NOMO-1 treated with dmso at 0.1 percent for 144 hours (cell line): ENCODE results near the gene CYP4A22.
"Not testable (repeated sequence)": the region's sequence is repeated elsewhere in the genome, so short reads cannot be mapped to it uniquely, and the experiment has no call there.

Experiments used
- DNase-seq: peaks from one replicate; lab custom pipeline; 2025; ENCODE audit not compliant: unreplicated experiment; lab: John Stamatoyannopoulos, UW

Gene CYP4A22

DNA sequence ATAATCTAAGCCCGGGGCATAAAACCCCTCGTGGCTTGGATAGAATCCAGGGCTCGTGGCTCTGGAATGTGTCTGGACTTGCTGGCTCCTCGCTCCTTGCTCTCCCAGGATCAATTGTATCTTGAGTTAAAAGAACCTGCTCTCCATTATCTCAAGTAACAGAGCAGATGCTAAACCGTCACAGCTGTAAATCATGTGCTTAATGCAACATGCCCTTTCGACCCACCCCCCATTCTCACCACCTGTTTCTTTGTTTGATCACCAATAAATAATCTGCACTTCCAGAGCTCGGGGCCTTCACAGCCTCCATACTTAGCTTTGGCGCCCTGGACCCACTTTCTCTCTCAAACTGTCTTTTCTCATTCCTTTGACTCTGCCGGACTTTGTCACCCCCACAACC, 11.9 kb downstream of the CYP4A22 start:
- not testable (repeated sequence) for DNase-seq

DNA sequence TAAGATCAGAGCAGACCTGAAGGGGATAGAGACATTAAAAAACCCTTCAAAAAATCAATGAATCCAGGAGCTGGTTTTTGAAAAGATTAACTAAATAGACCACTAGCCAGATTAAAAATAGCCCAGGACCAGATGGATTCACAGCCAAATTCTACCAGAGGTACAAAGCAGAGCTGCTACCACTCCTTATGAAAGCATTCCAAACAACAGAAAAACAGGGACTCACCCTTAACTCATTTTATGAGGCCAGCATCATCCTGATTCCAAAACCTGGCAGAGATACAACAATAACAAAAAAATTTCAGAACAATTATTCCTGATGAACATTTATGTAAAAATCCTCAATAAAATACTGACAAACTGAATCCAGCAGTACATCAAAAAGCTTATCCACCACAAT, 19.2 kb downstream of the CYP4A22 start:
- DNase-seq: not testable (repeated sequence)

DNA sequence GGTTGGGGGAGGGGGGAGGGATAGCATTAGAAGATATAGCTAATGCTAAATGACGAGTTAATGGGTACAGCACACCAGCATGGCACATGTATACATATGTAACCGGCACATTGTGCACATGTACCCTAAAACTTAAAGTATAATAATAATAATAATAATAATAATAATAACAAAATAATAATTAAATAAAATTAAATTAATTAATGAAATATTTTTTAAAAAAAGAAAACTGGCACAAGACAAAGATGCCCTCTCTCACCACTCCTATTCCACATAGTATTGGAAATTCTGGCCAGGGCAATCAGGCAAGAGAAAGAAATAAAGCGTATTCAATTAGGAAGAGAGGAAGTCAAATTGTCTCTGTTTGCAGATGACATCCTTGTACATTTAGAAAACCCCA, 20.7 kb downstream of the CYP4A22 start:
- not testable (repeated sequence) for DNase-seq

DNA sequence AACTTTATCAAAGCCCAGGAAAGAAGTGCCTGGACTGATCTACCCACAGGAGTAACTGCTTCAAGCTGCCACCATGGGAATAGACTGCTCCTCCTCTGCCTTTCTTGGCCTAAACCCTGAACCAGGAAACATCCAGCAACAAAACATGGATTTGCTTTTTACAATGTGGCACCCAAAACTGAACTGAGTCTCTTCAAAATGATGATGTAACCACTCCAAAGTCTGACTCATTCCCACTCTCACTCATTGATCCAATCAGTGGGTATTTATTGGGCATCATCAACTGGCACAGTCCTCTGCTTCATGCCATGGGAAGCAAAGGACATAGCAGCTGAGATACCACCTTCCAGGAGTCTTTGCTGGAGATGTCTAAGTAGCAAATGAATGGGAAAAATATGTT, 23.5 kb downstream of the CYP4A22 start:
- DNase-seq: no peak

DNA sequence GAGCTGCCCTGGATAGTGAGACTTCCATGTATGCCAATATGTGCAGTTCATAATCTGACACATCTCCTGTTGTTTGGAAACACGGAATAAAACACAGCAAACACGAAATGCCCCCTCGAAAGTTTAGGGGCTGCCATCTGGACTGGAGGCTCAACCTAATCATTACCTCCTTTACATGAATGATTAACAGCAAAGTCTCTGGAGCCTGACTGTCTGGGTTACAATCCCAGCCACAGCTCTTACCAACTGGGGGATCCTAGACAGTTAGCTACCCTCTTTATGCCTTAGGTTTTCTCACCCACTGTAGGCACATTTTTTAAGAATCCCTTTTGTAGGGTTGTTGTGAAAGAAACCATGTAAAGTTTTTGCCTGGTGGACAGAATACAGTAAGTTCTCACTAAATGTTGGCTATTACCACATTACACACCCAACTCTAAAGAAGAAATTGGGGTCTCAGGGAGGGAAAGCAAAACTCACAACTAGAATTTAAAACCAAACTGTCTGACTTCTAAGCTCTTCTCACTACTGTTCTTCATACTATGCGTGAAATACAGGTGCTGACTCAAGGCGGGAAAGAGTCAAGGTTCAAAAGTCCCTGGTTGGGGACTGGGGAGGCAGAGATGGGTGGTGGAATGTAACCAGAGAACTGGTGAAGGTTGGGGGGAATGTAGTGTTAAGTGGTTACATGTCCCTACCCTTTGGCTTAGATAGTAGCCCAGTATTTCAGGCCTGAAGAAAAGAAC, 24.2 kb downstream of the CYP4A22 start:
- DNase-seq: no peak

DNA sequence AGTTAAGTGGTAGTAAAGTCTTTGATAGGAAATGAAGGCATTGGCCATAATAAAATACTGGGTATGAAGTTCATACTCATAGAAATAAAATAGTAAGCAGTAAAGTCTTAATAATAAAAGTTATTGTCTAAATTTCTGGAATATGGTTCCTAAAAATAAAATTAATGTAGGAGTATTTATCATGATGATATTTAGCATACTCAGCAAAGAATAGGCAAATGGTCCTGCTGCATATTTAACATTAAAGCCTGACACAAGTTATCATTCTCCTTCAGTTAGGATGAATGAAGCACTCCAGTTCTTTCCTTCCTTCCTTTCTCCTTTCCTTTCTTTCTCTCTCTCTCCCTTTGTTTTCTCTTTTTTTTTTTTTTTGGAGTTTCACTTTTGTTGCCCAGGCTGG, 27.3 kb downstream of the CYP4A22 start:
- no peak for DNase-seq

DNA sequence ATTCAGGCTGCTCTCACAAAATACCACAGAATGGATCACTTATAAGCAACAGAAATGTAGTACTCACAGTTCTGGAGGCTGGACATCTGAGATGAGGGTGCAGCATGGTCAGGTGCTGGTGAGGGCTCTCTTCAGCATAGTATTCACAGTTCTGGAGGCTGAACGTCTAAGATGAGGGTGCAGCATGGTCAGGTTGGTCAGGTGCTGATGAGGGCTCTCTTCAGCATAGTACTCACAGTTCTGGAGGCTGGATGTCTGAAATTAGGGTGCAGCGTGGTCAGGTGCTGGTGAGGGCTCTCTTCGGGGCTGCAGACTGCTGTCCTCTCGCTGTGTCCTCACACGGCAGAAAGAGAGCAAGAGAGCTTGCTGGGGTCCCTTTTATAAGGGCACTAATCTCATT, 35.5 kb downstream of the CYP4A22 start:
- DNase-seq: no peak

DNA sequence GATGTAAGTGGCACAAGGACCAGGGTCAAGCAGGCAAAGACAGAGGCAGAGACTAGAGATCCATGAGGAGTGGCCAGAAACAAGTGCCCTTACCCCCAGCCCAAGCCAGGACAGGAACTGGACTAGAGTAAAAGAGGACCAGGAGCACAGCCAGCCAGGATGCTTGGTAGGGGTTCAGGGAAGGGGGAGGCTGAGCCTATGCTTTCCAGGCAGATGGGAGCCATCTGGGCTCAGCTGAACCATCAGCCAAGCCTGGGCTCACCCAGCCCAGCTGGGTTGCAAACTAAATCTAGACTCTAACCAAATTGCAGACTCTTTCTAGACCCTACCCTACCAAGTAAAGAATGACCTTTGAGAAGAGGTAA, 37.4 kb downstream of the CYP4A22 start:
- no peak for DNase-seq

DNA sequence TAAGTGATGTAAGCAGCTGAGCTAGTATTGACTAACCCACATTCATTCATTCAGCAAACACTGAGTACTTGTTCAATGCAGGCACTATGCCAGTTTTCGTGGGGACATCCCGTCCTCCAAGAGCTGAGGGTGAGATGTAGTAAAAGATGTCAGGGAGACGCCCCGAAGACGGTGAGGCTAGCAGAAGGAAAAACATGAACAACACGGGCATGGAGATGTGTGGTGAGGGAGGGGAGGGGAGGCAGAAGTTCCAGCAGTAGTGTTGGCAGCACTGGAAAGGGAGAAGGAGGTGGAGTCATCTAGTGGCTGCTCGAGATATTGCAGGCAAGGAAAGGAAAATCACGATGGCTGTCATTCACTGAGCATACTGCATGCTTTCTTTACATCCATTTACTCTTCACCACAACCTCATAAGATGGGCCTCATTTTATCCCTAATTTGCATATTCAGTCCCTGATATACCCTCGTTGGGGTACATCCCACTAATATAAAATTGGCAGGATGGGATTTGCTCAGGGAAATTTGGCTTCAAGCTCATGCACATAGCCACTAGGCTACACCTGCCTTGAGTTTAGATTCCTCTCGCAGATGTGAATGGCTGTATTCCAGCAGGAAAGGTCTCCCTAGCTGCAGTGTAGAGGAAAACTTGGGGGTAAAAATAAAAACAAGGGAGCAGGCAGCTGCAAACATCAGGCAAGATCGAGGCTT, 38.1 kb downstream of the CYP4A22 start:
- DNase-seq: peak; percentile 26

DNA sequence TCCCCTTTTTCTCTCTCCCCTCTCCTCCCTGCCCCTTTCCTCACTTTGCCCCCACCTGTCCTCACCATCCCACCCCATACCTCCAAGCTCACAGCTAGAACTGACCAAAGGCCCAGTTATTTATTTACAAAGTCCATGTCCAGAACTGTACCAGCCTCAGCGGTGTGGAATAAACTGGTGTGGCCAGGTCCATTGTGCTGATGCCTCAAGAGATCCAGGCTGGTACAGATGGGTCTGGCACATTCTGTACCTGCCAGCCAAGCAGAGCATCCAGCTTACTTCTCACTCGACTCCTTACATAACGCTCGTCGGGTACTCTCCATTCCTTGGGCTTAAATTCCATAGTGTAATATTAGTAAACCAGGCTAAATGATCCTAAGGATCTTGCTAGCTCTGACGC, 40.8 kb downstream of the CYP4A22 start:
- DNase-seq: no peak

DNA sequence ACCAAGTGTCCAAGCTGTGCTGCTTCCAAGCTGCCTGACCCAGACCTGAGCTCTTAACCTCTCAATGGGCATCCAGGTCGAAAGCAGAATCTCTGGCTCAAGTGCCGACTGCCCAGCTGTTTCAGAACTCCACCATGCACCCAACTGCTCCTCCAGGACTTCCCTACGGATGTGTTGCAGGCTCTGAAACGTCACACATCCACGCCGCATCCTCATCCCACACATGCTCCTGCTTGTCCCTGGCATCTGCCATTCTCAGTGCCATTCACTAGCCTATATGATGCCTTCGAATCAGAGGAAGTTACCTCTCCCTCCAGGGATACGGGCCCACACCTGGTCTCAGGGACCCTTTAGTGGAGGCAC, 41.4 kb downstream of the CYP4A22 start:
- no peak for DNase-seq

DNA sequence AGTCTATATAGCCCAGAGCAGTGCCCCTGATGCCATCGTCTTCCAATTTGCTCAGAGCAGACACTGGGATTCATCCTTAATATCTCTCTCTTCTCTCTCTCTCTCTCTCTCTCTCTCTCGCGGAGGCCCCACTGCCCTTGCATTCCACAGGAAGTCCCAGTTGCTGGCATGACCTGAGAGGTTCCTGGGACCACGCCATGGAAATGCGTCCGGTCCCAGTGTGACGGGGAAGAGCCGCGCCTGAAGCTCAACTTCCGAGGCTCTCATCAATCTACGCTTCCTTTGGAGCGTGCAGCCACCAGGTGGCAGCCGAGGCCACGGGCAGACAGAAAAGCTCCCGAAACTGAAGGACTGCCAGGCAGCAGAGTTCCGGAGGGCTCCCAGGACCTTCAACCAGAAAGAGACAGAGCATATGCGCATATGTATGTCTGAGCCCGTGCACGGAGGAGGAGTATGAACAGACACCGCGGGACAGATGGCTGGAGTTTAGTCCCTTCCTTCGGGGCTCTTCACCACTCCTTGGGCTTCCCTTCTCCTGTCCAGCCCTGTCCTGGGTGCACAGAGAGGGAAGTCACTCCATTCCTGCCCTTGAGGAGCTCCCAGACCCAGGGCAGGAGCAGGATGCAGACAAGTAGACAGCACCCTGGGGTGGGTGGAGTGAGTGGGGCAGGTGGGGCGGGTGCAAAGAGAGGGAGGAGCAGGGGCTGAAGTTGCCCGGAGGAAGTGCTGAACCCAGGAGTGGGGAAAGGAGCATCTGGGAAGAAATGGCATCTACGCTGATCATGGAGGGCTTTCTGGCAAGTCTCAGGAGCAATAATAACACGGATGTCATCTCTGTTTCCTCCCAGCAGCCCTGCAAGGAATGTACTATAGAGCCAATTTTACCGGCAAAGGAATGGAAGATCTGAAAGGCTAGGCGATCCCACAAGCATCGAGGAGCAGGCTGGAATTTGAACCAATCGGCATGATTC, 42.1 kb downstream of the CYP4A22 start:
- peak; percentile 87 for DNase-seq

DNA sequence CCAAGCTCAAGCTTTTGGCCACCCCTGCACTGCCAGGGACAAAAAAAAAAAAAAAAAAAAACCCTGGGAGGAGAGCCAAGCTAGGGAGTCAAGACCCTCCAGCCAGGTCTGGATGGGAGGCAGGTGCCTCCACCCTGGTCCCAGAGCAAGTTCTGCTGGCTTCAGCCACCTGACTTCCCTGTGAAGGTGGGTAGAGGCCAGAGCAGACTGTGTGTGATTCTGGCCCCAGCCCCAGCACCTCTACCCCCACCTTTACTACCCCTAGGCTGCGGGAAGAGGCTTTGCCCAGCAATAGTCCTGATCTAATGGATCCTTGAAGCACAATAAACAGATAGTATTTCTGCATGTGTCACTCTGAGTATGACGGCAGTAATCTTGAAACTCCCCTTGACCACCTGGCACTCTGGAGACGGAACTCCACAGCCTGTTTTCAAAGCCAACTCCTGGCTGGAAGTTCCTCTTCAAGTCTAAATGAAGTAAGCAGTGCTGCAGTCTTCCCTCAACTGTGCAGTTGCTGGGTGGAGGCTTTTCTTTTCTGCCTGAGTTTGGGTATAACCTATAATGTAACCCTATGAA, 42.8 kb downstream of the CYP4A22 start:
- DNase-seq: no peak

DNA sequence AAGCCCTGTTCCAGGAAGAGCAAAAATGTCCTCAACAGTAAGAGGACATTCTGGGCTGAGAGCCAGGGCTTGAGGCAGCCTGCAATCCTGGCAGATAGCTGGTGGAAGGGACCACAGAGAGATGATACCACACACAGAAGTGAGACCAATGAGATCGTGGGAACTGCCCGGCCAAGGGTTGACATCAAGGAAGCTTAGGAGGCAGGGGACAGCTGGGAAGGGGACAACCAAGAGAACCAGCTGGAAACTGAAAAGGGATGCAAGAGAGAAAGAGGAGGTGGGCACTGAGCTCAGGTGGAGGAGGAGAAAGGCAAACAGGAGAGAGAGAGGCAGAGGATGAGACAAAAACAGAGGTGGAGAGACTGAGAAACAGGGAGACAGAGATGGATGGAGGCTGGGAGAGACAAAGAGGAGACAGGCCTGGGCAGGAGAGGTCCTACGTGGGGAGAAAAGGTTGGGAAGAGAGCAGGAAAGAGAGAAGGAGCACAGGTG, 43.4 kb downstream of the CYP4A22 start:
- DNase-seq: no peak

DNA sequence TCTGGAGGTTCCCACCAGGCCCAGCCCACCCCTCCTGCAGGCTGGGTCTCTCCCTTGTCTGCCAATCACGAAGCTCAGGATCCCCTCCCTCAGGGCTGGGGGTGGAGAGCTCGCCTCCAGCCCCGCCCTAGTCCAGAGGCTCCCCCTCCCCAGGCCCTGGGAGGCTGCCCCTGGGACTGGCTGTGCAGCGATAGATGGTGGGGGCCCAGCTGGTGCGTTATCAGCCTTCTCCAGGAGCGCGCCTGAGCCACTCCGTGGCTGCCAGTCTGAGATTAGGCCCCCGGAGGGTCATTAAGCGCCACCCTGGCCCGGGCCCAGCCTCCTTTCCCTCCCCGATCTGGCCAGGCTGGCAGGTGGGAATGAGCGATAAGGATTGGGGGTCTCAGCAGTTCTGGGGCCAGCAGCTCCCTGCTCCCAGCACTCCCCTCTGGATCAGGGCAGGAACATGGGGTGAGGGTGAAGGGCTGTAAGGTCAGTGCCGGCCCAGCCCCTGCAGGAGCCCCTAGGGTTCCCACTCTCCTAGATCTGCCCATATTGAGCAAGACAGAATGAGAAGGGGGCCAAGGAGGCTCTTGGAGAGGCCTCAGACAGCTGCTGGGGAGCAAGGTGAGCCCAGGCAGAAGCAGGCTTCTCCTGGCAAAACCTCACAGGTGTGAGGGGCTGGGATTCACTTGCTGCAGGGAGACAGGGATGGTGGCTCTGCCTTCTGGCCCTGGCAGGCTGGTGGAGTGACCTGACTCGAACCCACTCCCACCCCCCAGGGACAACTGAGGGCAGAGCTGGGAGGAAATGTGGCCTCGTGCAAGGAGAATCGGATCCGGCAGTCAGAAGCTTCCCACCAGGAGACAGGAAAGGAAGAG, 44.1 kb downstream of the CYP4A22 start:
- no peak for DNase-seq

DNA sequence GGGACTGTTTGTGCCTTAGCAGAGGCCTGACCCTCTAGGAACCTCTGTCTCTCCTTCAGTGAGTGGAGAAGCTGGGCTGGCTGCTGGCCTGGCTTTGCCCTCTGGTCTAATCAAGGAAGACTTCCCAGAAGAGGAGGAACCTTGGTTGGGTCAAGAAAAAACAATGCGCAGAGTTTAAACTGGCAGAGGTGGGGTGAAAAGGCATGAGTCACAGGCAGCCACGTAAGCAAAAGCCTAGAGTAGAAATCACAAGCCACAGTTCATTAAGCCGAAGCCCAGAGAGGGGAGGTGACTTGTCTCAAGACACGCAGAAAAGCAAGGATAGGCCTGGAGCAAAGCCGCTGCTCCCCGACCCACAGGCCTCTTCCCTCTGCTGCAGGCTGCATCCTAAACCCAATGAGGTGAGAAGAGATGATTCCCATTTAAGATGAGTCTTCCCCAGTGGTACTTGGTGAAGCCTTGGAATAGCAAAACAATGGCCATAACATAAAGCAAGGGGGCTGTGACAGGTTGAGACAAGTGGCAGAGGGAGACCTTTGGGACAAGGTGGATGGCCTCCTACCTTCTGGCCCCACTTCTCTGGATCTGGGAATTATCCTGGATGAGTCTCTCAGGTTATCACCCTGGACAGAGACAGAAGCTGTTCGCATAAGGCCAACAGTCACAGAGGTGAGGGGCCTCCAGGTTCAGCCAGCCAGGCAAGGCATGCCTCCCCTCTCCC, 44.9 kb downstream of the CYP4A22 start:
- DNase-seq: no peak

DNA sequence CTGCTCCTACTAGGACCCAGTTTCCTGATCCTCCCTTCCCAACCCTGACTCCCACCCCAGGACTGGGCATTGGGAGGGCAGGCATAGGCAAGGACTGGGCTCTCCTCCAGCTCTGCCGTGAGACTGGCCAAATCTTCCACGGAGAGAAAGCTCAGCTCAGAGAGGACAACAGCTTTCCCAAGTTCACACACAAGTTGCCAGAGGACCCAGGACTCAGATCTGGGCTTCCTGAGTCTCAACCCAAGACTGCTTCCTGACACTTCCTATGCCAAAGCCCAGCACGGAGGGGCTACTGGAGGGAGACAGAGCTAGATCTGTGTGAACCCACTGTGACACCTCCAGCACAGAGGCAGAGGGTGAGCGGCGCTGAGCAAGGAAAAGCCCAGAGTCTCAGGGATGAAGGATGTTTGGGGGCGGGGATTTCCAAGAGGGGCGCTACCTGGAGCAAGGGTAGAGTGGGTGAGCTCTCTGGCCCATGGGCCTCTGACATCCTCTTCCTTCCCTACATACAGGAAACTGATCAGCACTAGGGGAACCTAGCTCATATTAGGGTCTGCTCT, 45.5 kb downstream of the CYP4A22 start:
- no peak for DNase-seq

DNA sequence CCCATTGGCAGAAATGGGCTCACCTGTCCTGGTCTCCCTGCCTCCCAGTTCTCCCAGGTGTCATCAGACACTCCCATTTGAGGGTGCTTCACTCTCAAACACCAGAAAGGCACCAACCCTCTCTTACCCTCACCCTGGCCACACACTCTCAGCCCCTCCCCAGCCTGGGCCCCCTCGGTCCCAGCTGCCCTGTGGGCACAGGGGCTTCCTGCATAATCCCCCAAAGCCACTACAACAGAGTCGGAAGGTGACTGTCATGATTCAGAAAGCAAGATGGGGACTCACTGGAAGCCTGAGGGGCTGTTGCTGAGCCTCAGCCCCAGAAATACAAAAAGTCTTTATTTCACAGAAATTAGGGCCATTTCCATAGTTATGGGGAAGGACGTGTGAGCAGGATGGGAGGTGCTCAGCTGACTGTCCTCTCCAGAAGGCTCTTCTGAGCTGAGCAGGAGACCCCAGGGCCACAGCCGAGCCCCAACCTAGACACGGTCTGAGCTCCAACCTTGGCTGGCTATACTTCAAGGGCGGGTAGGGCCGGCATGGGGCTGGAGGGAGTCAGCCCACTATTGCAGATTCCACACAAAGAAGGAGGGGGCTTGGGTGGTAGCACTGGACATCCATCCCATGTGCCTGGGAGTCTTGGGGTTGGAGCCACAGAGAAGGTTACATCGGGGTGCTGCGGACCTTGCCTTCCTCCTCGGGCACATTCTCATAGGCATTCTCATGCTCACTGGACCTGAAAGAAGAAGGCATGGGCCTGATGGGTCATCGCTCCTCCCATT, 46.3 kb downstream of the CYP4A22 start:
- no peak for DNase-seq
